DND-41 (cell line): Measurements from ENCODE around the gene KCNS3.

Experiments used
- ATAC-seq: fragments of 200-7000 bp; cut with Tn5 transposase; 3 replicates; pipeline ENCODE4 v1.9.1; 2021; ENCODE audit warnings: low read depth; ENCODE audit not compliant: insufficient read depth
- DNase-seq: peaks from one replicate; pipeline ENCODE4 v3.0.0-alpha.2; 2020
- H2AFZ ChIP-seq: 2 replicates; pipeline ENCODE4 v1.6.0; 2012; ENCODE audit warnings: low read depth, low read length
- H3K27ac ChIP-seq: 2 replicates; pipeline ENCODE4 v1.5.1; 2012; ENCODE audit warnings: low read length, inconsistent platforms
- H3K27me3 ChIP-seq: fragments of 200-600 bp; sonication (generic); 2 replicates; pipeline ENCODE4 v1.6.0; 2012; ENCODE audit warnings: low read length, mild to moderate bottlenecking, inconsistent platforms; ENCODE audit not compliant: insufficient read depth, poor library complexity
- H3K36me3 ChIP-seq: 2 replicates; pipeline ENCODE4 v1.5.1; 2012; ENCODE audit warnings: low read length, inconsistent platforms; ENCODE audit not compliant: insufficient read depth
- H3K4me1 ChIP-seq: 2 replicates; pipeline ENCODE4 v1.5.1; 2012; ENCODE audit warnings: mild to moderate bottlenecking, low read length; ENCODE audit not compliant: insufficient read depth
- H3K4me2 ChIP-seq: 2 replicates; pipeline ENCODE4 v1.6.0; 2012; ENCODE audit warnings: mild to moderate bottlenecking, moderate library complexity, low read length, inconsistent platforms; ENCODE audit not compliant: insufficient read depth
- H3K4me3 ChIP-seq, 2 experiments: fragments of 200-600 bp in 1 of 2; shearing (Covaris generic) in 1 of 2; 2 replicates each; pipeline ENCODE4 v1.5.1; 2012 to 2016; ENCODE audit warnings: inconsistent platforms in 2 of 2, low read length in 2 of 2, mild to moderate bottlenecking in 2 of 2, low read depth in 1 of 2, moderate library complexity in 1 of 2
- H3K79me2 ChIP-seq: 2 replicates; pipeline ENCODE4 v1.6.0; 2012; ENCODE audit warnings: low read length, inconsistent platforms; ENCODE audit not compliant: insufficient read depth
- H3K9ac ChIP-seq: 2 replicates; pipeline ENCODE4 v1.6.0; 2012; ENCODE audit warnings: low read depth, mild to moderate bottlenecking, inconsistent platforms, low read length, moderate library complexity
- H3K9me3 ChIP-seq: 2 replicates; pipeline ENCODE4 v1.5.1; 2012; ENCODE audit warnings: low read length, moderate library complexity, mild to moderate bottlenecking, inconsistent platforms; ENCODE audit not compliant: insufficient read depth, severe bottlenecking
- H4K20me1 ChIP-seq: 2 replicates; pipeline ENCODE4 v1.6.0; 2012; ENCODE audit warnings: low read length; ENCODE audit not compliant: insufficient read depth
- CTCF ChIP-seq: IDR thresholded peaks from 2 replicates; pipeline ENCODE4 v1.5.1; 2012; ENCODE audit warnings: borderline replicate concordance, low read length, moderate library complexity, mild to moderate bottlenecking; ENCODE audit not compliant: poor library complexity, severe bottlenecking; ENCODE audit errors: extremely low read depth
- EZH2 ChIP-seq: IDR thresholded peaks from 3 replicates; pipeline ENCODE4 v1.6.1; 2012; ENCODE audit warnings: borderline replicate concordance, low read depth, mild to moderate bottlenecking, moderate library complexity, low read length, inconsistent platforms; ENCODE audit not compliant: severe bottlenecking

Gene KCNS3

GRCh38 chr2:17911491-17912260, 33.2 kb downstream of the KCNS3 start:
- no peak overlapping the region for H3K4me2 ChIP-seq
- no peak overlapping the region for H2AFZ ChIP-seq
- no peaks in the 10 kb centered on the region for H3K36me3 ChIP-seq
- no peaks in the 10 kb centered on the region for H3K79me2 ChIP-seq
- H3K27me3 ChIP-seq: no peaks in the 10 kb centered on the region
- TF ChIP-seq CTCF (no peak), EZH2 (no peak)
- no peaks in the 10 kb centered on the region for H3K9me3 ChIP-seq
- ATAC-seq (no peak), DNase-seq (no peak)
- H3K27ac ChIP-seq: no peak overlapping the region
- no peaks in the 10 kb centered on the region for H4K20me1 ChIP-seq
- no peaks in the 10 kb centered on the region for H3K4me1 ChIP-seq
- H3K9ac ChIP-seq: no peak overlapping the region
- H3K4me3 ChIP-seq: no peak overlapping the region

GRCh38 chr2:17912266-17912691, 33.8 kb downstream of the KCNS3 start:
- Histone ChIP-seq H3K36me3 (no peaks in the 10 kb centered on the region), H2AFZ (no peak overlapping the region), H3K27me3 (no peaks in the 10 kb centered on the region), H3K4me3 (no peak overlapping the region), H3K79me2 (no peaks in the 10 kb centered on the region), H3K4me2 (no peak overlapping the region), H3K4me1 (no peaks in the 10 kb centered on the region), H3K9ac (no peak overlapping the region), H3K9me3 (no peaks in the 10 kb centered on the region), H4K20me1 (no peaks in the 10 kb centered on the region), H3K27ac (no peak overlapping the region)
- ATAC-seq (no peak), DNase-seq (no peak)
- TF ChIP-seq CTCF (no peak), EZH2 (no peak)

GRCh38 chr2:17915099-17915498, 36.6 kb downstream of the KCNS3 start:
- H3K9ac ChIP-seq: no peak overlapping the region
- no peaks in the 10 kb centered on the region for H4K20me1 ChIP-seq
- H3K4me2 ChIP-seq: no peak overlapping the region
- no peak for DNase-seq
- no peaks in the 10 kb centered on the region for H3K27me3 ChIP-seq
- no peak for ATAC-seq
- H2AFZ ChIP-seq: no peak overlapping the region
- no peaks in the 10 kb centered on the region for H3K4me1 ChIP-seq
- H3K9me3 ChIP-seq: no peaks in the 10 kb centered on the region
- no peaks in the 10 kb centered on the region for H3K36me3 ChIP-seq
- no peaks in the 10 kb centered on the region for H3K79me2 ChIP-seq
- no peak overlapping the region for H3K4me3 ChIP-seq
- no peak for TF ChIP-seq EZH2
- TF ChIP-seq CTCF: no peak
- no peak overlapping the region for H3K27ac ChIP-seq
